Measurements from ENCODE around the gene CERS6.
"Not testable (repeated sequence)": the region's sequence is repeated elsewhere in the genome, so short reads cannot be mapped to it uniquely, and the experiment has no call there.

Gene CERS6

DNA sequence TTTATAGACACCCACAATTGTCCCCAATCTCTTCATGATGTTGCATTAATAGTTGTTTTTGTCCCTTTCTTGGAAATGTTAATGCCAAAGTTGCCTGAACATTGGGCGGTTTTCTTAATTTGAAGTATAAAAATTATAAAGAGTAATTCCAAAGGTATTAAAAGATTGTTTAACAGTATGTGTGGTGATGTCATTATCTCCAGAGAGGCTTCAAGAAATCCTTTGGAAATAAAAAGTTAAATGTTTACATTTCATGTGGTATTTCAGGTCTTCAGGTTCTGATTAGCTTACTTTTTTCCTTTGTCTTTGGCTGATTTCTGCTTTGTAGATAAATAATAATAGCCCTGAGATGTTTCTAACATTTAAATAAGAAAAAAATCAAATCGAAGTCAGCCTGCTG, 317.1 kb downstream of the CERS6 start:
- no peak for DNase-seq (ENCODE audit: low read depth)

DNA sequence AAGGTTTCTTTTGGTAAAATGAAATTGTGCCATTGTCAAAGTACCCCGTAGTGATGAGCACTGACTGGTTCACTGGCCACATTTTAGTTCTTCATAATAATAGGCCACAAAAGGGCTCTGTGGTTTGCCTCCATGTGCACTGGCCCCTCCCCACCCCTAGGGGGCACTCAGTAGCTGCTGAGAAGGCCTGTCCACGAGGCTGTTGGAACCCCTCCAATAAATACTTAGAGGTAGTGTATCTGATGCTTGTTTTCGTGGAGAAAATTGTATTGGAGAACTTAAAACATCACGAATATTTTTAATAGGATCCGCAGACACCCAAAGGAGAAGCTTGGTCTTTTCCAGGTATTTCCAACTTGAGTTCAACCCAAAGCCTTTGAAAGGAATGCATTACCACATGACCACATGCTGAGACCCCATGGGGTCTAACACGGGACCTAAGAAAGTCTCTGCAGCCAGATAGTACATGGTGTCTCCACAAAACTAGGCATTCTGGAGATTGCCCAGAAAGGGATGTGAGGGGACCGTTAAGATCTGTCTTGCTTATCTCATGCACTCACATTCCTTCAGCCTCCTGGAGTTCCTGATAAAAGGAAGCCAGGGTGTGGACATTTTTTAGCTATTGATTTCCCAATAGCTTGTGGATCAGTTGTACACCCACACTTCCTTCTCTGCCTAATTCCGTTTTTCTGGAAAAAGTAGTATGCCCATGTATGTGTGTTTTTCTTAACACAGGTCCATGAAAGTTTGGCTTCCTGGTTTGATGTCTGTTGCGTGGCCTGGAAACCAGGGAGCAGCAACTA, 317.8 kb downstream of the CERS6 start:
- DNase-seq (ENCODE audit: low read depth) = peak; percentile 79

DNA sequence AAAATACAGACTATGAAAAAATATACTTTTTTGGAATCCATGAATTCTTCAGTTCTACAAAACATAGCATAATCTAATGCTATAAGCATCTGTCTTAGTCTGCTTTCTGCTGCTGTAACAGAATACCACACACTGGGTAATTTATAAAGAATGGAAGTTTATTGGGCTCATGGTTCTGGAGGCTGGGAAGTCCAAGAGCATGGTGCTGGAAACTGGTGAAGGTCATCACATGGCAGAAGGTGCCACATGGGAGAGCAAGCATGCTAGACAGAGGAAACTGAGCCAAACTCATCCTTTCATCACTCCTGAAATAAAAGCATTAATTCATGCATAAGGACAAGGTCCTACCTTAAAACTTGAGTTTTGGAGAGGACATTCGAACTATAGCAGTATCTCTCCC, 319.8 kb downstream of the CERS6 start:
- no peak for DNase-seq (ENCODE audit: low read depth)

DNA sequence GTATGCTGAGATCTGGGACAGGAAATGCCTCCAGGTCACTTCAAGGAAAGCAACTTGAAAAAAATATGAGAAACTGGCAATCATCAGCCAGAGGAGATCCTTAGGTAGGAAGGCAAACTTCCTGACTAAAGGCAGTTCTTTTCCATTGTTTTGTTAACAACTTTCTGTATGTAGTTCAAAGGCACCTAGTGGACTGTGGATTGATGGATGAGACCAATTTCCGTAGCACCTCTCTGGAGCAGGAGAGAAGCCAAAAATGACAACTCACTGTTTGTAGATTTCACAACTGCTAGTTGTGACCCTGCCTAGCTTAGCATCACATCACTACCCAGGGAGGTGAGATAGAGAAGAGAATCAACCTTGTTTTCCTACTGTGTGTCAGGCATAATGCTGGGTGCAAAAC, 324.6 kb downstream of the CERS6 start:
- peak; percentile 31 for DNase-seq (ENCODE audit: low read depth)

DNA sequence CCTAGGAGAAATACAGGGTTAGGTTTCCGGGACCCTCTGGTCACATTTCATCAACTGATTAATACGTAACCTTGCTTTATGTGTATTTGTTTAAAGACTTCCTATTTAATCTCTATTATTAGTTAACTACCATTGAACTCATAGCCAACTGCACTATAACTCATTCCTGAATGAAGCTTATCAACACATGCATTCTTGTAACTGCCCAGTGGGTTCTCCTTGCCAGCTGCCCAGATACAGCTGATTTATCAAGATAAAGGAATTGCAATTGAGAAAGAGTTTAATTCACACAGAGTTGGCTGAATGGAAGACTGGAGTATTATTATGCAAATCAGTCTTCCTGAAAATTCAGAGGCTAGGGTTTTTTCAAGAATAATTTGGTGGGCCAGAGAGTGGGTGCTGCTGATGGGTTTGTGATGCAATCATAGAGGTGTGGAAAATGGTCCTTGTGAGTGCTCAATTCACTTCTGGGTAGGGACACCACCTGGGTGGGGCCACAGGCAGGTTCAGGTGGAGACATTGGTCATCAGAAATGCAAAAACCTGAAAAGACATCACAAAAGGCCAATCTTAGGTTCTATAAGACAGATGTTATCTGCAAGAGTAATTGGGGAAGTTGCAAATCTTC, 325.2 kb downstream of the CERS6 start:
- DNase-seq (ENCODE audit: low read depth) = no peak

DNA sequence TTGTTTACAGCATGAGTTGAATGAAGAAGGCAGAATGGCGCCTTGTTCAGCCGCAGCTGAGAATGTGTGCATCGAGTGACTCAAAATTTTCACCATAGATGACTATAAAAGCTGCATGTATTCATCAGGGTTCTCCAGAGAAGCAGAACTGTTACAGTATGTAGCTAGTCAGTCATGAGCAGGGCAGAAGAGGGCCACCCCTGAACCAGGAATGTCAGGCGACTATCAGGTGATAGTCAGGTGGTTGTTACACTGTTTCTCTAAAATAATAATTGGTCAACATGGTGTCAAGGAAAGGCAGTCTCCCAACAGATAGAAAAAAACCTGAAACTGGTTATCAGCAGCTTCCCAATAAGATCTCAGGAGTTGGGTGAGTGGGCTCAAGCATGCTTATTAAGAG, 326.2 kb downstream of the CERS6 start:
- no peak for DNase-seq (ENCODE audit: low read depth)

DNA sequence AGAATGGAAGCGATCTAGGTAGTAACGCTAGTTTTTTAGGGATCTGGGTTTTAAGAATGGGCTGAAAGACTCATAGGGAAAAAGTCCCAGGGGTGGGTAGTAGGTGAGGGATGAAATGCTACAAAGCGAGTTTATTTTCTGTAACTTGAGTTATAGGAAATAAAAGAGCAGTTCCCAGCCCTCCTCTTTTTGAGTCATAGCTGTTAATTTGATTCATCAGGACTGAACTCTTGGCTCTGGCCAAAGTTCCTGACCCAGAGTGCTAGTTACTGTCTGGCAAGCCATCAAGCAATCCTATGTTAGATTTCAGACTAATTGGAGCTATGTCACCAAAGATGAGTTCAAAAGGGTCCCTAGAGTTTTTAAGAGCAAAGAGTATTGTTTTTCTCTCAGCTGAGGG, 328.9 kb downstream of the CERS6 start:
- DNase-seq (ENCODE audit: low read depth) = no peak

DNA sequence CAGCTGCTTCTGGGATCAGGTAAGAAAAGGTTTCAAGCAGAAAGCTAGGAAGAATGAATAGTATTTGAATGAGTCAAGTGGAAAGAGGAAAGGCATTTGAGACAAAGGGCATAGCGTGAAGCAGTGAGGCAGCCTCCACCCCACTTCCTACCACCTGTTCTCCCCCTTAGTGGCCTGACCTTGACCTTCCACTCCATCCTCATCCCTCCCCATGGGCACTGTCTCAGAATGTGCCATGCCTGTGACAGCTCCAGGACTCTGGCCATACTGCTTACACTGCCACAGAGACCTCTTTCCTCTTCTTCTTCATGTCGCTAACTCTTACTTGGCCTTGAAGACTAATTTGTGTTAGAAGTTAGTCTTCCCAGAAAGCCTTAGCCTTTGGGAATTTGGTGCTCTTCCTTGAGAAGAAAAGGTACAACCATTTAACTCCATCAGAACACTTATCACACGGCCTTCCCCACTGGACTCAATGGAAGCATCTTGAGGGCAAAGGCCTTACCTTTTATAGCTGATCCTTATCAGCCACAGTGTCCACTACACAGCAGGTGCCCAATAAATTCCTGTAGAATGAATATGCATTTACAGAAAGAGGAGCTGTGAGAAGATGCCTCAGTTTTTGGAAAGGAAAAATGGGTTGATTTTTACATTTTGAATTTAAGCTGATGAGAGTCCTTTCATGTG, 331.2 kb downstream of the CERS6 start:
- DNase-seq (ENCODE audit: low read depth) = no peak

DNA sequence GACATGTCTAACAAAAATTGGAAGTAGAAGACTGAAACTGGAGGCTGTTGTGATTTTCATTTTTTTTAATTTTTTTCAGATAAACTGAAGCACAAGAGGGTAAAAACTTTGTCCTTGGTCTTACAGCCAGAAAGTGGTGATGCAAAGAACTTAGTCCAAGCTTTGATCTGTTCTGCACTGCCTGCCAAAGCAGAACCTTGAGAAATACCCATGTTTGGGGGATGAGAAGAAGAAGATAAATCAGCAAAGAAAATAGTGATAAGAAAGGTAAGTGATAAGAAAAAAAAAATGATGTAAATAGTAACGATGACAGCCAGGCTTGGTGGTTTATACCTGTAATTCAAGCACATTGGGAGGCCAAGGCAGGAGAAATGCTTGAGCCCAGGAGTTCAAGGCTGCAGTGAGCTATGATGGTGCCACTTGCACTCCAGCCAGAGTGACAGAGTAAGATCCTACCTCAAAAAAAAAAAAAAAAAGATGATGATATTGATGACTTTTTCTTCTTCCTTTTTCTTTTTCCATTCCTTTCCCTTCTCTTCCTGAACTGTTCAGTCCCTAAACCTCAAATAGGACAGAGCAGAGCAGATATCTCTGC, 331.8 kb downstream of the CERS6 start:
- DNase-seq (ENCODE audit: low read depth) = no peak

DNA sequence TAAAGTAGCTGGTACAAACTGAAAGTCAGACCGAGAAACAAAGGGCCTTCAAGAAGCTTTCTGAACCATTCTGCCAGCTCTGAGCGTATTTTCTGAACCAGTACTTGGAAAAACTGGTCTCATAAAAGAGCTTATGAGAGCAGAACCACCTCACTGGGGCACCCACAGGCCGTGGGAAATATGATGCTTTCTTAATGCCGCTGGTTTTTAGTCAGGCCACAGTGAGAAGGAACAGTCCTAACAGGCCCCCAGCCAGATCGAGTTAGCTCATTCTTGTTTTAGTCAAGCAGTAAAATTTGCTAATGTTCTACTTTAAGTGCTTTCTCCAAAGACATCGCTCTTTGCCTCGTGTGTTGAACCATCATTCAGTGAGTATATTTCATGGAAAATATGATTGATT, 333.7 kb downstream of the CERS6 start:
- DNase-seq (ENCODE audit: low read depth) = no peak

DNA sequence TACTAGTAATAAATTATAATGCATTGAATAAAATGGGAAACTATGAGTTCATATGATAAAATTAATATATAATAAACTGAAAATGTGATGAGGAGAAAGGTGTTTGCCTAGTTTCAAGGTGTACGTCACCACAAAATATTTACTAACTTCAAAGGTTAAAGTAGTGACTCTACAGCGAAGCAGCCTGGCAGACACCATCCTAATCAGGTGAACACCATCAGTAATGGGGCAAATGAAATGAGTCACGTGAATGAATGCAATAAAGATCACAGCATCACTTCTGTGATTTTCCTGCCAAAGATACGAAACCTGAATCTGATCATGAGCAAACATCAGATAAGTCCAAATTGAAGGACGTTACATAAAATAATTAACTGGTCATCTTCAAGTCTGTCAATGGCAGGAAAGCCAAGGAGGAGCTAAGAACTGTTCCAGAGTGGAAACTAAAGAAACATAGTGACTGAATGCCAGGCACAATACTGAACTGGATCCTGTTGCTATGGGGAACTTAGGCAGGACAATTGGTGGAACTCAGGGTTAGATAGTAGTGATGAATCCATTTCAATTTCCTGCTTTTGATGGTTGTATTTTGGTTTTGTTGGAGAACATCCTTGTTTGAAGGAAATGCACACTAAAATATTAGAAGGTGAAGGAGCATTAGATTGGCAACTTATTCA, 334.3 kb downstream of the CERS6 start:
- no peak for DNase-seq (ENCODE audit: low read depth)

DNA sequence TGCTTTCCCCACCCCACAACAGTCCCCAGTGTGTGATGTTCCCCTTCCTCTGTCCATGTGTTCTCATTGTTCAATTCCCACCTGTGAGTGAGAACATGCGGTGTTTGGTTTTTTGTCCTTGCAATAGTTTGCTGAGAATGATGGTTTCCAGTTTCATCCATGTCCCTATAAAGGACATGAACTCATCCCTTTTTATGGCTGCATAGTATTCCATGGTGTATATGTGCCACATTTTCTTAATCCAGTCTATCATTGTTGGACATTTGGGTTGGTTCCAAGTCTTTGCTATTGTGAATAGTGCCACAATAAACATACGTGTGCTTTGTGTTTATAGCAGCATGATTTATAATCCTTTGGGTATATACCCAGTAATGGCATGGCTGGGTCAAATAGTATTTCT, 335.1 kb downstream of the CERS6 start:
- DNase-seq (ENCODE audit: low read depth) = not testable (repeated sequence)

DNA sequence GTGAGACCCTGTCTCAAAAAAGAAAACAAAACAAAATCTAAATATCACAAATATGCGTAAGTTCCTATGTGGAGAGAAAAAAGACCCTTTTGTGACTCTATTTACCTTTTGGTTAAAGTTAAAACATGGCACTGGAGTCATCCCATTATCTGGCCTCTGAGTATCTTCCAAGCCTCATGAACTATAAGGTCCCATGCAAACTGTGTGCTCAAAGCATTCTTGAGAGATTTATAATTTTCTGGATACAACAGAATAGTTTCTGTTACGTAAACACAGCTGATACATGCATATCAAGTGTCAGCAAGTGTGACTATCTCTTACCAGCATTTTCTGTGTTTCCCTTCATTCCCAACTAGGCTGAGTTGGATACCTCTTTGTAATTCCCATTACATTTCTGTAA, 337.5 kb downstream of the CERS6 start:
- DNase-seq (ENCODE audit: low read depth) = peak; percentile 31

DNA sequence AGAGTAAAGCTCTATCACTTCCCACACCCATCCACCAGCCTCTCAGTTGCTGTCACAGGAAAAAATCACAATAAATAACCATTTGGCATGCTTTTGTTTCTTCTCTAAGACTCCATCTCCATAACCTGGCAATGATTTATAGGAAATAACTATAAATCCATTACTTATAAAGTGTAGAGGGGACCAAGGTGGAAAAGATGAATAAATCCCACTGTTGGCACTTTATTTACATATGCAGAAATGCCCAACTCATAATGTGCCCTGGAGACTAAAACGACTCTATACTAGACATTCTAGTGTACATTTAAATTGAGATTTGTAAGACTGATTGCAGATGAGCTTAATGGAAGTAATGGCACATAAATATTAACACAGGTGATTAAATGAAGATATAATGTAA, 338.9 kb downstream of the CERS6 start:
- DNase-seq (ENCODE audit: low read depth) = no peak

DNA sequence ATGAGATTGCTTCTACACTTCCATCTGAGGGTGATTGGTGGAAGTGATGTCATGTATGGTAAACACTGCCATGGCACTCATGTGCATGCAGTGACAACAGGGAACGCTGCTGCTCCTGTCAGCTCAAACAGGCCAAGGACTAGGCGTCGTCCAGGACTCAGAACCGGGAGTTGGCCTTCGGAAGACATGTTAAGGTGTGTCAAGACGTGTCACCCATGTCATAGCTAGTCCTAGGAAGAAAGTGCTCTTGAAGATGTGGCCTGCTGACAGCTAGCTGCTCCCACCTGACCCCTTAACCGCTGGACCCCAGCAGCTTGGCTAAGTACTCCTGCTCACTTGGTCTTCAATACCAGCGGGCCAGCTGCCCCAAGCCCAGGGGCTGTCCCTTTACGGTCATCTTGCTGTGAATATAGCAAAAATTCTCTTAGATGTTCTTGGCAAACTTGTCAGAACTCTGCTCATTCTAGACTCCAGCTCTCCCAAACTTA, 340.1 kb downstream of the CERS6 start:
- no peak for DNase-seq (ENCODE audit: low read depth)

DNA sequence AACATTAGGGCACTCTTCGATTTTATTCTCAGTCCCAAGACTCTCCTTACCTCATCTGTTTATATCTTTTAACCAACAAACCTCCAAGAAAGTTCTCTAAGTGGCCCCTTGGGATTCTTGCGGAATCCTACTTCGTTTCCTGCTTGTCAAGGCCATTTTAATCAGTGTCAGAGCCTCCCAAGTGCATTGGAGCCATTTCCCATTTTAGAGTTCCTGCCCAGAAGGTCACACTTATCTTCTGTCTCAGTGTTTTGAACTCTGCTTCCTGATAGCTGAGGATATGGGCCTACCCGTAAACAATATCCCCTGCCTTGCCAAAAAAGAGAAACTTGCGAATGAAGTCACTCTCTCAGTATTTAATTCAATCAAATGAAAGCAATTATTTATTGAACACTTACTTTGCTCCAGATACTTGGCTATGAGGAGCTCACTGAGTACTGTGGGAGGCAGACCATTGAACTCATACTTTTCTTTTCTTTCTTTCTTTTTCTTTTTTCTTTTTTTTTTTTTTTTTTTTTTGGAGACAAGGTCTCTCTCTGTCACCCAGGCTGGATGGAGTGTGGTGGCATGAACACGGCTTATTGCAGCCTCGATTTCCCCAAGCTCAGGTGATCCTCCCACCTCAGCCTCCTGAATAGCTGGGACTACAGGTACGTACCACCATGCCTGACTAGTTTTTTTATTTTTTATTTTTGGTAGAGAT, 340.7 kb downstream of the CERS6 start:
- no peak for DNase-seq (ENCODE audit: low read depth)

DNA sequence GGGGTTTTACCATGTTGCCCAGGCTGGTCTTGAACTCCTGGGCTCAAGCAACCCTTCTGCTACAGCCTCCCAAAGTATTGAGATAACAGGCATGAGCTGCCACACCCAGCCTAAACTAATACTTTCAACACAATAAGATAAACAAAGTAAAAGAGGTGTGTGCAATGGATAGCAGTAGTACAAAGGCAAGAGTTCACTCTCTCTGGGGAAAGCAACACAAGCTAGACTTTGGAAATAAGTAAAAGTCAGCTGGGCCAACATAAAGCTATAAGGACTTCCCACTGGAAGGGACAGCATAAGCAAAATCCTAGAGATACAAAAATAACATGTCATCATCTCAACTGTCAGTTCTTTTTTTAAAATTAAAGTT, 341.2 kb downstream of the CERS6 start:
- DNase-seq (ENCODE audit: low read depth) = no peak

DNA sequence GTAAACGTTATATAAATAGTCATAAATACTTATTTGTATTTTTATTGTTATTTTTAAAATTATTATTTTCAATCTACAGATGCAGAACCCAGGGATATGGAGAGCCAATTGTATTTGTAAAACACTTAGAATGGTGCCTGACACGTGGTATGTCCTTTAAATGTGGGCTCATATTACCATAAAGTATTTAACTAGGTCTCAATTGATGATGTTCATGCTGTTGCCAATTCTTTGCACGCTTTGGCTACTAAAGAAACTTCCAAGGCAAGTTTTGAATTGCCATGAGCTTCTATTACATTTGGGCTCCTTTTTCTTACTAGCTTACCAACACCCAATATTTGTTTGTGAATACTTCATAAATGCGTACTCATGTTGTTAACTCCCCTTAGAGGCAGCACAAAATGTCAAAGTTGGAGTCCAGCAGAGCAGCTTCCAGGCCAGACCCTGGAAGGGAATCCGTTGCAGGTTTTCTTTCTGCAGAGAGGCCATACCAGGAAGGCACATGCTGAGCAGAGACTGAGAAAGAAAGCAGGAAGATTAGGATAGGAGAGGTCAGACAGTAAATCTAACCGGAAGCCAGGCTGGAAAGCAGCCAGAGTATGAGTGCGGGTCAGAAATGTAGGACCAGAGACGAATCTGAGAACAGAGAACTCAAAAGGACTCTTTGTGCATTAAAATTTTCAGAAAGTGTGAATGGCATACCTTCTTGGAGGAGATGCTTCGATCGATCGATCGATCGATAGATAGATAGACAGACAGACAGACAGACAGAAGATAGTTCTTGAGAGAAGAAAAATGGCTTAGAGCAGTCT, 342.2 kb downstream of the CERS6 start:
- peak; percentile 44 for DNase-seq (ENCODE audit: low read depth)

DNA sequence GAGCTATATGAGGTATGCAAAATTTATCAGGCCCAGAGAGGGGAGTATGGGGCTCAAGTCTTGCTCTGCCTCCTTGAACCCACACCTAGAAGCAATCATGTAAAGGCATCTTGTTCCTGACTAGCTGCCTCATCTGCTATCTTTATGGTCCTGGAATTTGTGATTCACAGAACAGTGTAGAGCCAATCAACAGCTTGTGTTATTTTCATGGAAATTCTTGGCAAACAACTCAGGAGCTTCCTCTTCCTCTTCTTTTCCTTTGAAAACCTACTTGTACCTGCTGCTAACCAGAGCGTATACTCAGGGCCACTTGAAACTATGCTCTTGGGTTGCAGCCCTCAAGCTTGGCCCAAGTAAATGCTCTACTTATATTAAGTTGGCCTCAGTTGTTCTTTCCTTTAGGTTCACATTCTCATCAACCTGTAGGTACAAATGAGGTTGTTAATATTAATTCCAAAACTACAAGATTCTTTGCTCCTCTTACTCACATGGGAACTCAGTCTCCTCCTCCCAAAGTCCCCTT, 342.9 kb downstream of the CERS6 start:
- no peak for DNase-seq (ENCODE audit: low read depth)

DNA sequence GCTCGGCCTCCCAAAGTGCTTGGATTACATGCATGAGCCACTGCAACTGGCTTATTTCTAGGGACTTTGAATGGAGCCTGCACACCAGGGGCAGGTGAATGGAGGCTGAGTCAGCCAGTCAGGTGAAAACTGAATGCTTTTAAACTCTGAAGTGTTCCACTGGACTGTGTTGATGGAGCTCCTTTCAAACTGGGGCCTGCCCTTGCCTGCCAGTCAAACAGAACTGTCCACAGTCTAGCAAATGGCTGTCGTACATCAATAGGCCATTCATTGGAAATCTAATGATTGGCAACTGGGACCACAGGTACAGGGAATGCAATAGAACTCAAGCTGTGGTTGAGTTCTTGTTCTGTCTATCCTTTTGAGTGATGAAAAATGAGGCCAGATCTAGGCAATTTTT, 345.4 kb downstream of the CERS6 start:
- no peak for DNase-seq (ENCODE audit: low read depth)

All from iris pigment epithelial cell (primary cell).